ENCODE data around the gene TMEM37. TPM values are rescaled to one million over a fixed set of nuclear protein-coding genes. Genes with fewer than 3 reads are reported as not detected.

The TMEM37 gene
- total RNA-seq, 1 experiment from 2014 or later: 13.8 TPM

GRCh38 chr2:119486196-119486827 lies 54.7 kb downstream of the TMEM37 start:
- Histone ChIP-seq H3K4me3 (ENCODE audit: low read depth, low read length, poor library complexity, severe bottlenecking) (no peak overlapping the region), H3K27me3 (replicated peaks; ENCODE audit: insufficient read depth, low read depth, low read length, poor library complexity) (no peaks in the 10 kb centered on the region), H3K36me3 (ENCODE audit: insufficient read depth, low read length, poor library complexity, severe bottlenecking) (no peaks in the 10 kb centered on the region), H3K4me1 (ENCODE audit: insufficient read depth, low read length, poor library complexity, severe bottlenecking) (peaks cover 7% of the 10 kb centered on the region), H3K27ac (ENCODE audit: low read depth, low read length, poor library complexity, severe bottlenecking) (no peak overlapping the region), H3K9me3 (ENCODE audit: low read depth, low read length, poor library complexity, severe bottlenecking) (no peaks in the 10 kb centered on the region)
- no peak for DNase-seq (ENCODE audit: low spot score)
- no peak for TF ChIP-seq EZH2 (IDR thresholded peaks at IDR 0.05; ENCODE audit: borderline replicate concordance, low read depth, low read length, poor library complexity, severe bottlenecking)
- no peak for TF ChIP-seq CTCF (conservative IDR thresholded peaks at IDR 0.05; ENCODE audit: low read depth, low read length)
- CTCF ChIA-PET: no interaction called here
- BruUV-seq (replicated peaks): no TSS peak
- intact Hi-C loops (cut with micrococcal nuclease; ENCODE audit: unreplicated experiment): no loop called here
- POLR2A ChIA-PET (ENCODE audit: low non-redundant PET): no interaction called here

GRCh38 chr2:119486886-119487285 lies 55.2 kb downstream of the TMEM37 start:
- H3K4me1 ChIP-seq (ENCODE audit: insufficient read depth, low read length, poor library complexity, severe bottlenecking): peaks cover 7% of the 10 kb centered on the region
- TF ChIP-seq CTCF (conservative IDR thresholded peaks at IDR 0.05; ENCODE audit: low read depth, low read length) (no peak), EZH2 (IDR thresholded peaks at IDR 0.05; ENCODE audit: borderline replicate concordance, low read depth, low read length, poor library complexity, severe bottlenecking) (no peak)

GRCh38 chr2:119487434-119488244 lies 56.0 kb downstream of the TMEM37 start:
- intact Hi-C loops (cut with micrococcal nuclease; ENCODE audit: unreplicated experiment): no loop called here
- DNase-seq (ENCODE audit: low spot score): no peak
- ChIA-PET CTCF (no interaction called here), POLR2A (ENCODE audit: low non-redundant PET) (no interaction called here)
- H3K36me3 ChIP-seq (ENCODE audit: insufficient read depth, low read length, poor library complexity, severe bottlenecking): no peaks in the 10 kb centered on the region
- no peak overlapping the region for H3K27ac ChIP-seq (ENCODE audit: low read depth, low read length, poor library complexity, severe bottlenecking)
- no TSS peak for BruUV-seq (replicated peaks)
- H3K4me3 ChIP-seq (ENCODE audit: low read depth, low read length, poor library complexity, severe bottlenecking): no peak overlapping the region
- no peaks in the 10 kb centered on the region for H3K27me3 ChIP-seq (replicated peaks; ENCODE audit: insufficient read depth, low read depth, low read length, poor library complexity)
- H3K9me3 ChIP-seq (ENCODE audit: low read depth, low read length, poor library complexity, severe bottlenecking): no peaks in the 10 kb centered on the region
- H3K4me1 ChIP-seq (ENCODE audit: insufficient read depth, low read length, poor library complexity, severe bottlenecking): peaks cover 7% of the 10 kb centered on the region
- no peak for TF ChIP-seq CTCF (conservative IDR thresholded peaks at IDR 0.05; ENCODE audit: low read depth, low read length)
- no peak for TF ChIP-seq EZH2 (IDR thresholded peaks at IDR 0.05; ENCODE audit: borderline replicate concordance, low read depth, low read length, poor library complexity, severe bottlenecking)

More at GRCh38 chr2:119486886-119487285, 55.2 kb downstream of the TMEM37 start:
- Histone ChIP-seq H3K27me3 (replicated peaks; ENCODE audit: insufficient read depth, low read depth, low read length, poor library complexity) (no peaks in the 10 kb centered on the region), H3K36me3 (ENCODE audit: insufficient read depth, low read length, poor library complexity, severe bottlenecking) (no peaks in the 10 kb centered on the region), H3K4me3 (ENCODE audit: low read depth, low read length, poor library complexity, severe bottlenecking) (no peak overlapping the region), H3K9me3 (ENCODE audit: low read depth, low read length, poor library complexity, severe bottlenecking) (no peaks in the 10 kb centered on the region), H3K27ac (ENCODE audit: low read depth, low read length, poor library complexity, severe bottlenecking) (no peak overlapping the region)
- DNase-seq (ENCODE audit: low spot score): no peak
- no TSS peak for BruUV-seq (replicated peaks)
- intact Hi-C loops (cut with micrococcal nuclease; ENCODE audit: unreplicated experiment): no loop called here
- ChIA-PET CTCF (no interaction called here), POLR2A (ENCODE audit: low non-redundant PET) (no interaction called here)

Other genes with a start within 250 kb of the TMEM37 start
- 19.3 and 20.3 TPM in 2 replicates for gene STEAP3, start 208.0 kb upstream of the TMEM37 start, total RNA-seq (2021)
- gene C2orf76, start 65.0 kb upstream of the TMEM37 start, total RNA-seq (2021): 11.1 and 13.4 TPM in 2 replicates
- gene DBI, start 64.9 kb upstream of the TMEM37 start, total RNA-seq (2021): 215 and 230 TPM in 2 replicates
- gene SCTR, start 92.6 kb downstream of the TMEM37 start, total RNA-seq (2021): 0.50 TPM in 1 of 2 replicates, not detected in the other
- gene CFAP221, start 112.6 kb downstream of the TMEM37 start, total RNA-seq (2021): 1.1 and 1.5 TPM in 2 replicates
- 20.3 and 24.6 TPM in 2 replicates for gene TMEM177, start 247.3 kb downstream of the TMEM37 start, total RNA-seq (2021)